ENCODE results near the gene DPY19L3.
"Not testable (repeated sequence)": the region's sequence is repeated elsewhere in the genome, so short reads cannot be mapped to it uniquely, and the experiment has no call there.

Gene DPY19L3

GRCh38 chr19:32397671-32398101 lies 7.9 kb upstream of the DPY19L3 start:
- DNase-seq = no peak

- no peak for DNase-seq
Measured at GRCh38 chr19:32401992-32402391, 3.6 kb upstream of the DPY19L3 start.

- DNase-seq = no peak
Measured at GRCh38 chr19:32403291-32403995, 2.1 kb upstream of the DPY19L3 start.

- no peak for DNase-seq
Measured at GRCh38 chr19:32404213-32404932, 1.2 kb upstream of the DPY19L3 start.

- DNase-seq = no peak
Measured at GRCh38 chr19:32404933-32405430, 588 bp upstream of the DPY19L3 start.

- DNase-seq = no peak
Measured at GRCh38 chr19:32406161-32407003, 812 bp downstream of the DPY19L3 start.

GRCh38 chr19:32407004-32407992 lies 1.7 kb downstream of the DPY19L3 start:
- DNase-seq = no peak

GRCh38 chr19:32415246-32415645 lies 9.7 kb downstream of the DPY19L3 start:
- no peak for DNase-seq

GRCh38 chr19:32415669-32416068 lies 10.1 kb downstream of the DPY19L3 start:
- DNase-seq = no peak

- no peak for DNase-seq
Measured at GRCh38 chr19:32416749-32417456, 11.3 kb downstream of the DPY19L3 start.

- DNase-seq = no peak
Measured at GRCh38 chr19:32418155-32418554, 12.6 kb downstream of the DPY19L3 start.

- DNase-seq = no peak
Measured at GRCh38 chr19:32421589-32422361, 16.2 kb downstream of the DPY19L3 start.

GRCh38 chr19:32422435-32422834 lies 16.9 kb downstream of the DPY19L3 start:
- DNase-seq = no peak

- not testable (repeated sequence) for DNase-seq
Measured at GRCh38 chr19:32423944-32424343, 18.4 kb downstream of the DPY19L3 start.

- no peak for DNase-seq
Measured at GRCh38 chr19:32427536-32427935, 22.0 kb downstream of the DPY19L3 start.

- no peak for DNase-seq
Measured at GRCh38 chr19:32436692-32437091, 31.1 kb downstream of the DPY19L3 start.

GRCh38 chr19:32437096-32437495 lies 31.5 kb downstream of the DPY19L3 start:
- no peak for DNase-seq

- no peak for DNase-seq
Measured at GRCh38 chr19:32438751-32439150, 33.2 kb downstream of the DPY19L3 start.

- DNase-seq = no peak
Measured at GRCh38 chr19:32442650-32443049, 37.1 kb downstream of the DPY19L3 start.

- not testable (repeated sequence) for DNase-seq
Measured at GRCh38 chr19:32447534-32447933, 42.0 kb downstream of the DPY19L3 start.

- DNase-seq = no peak
Measured at GRCh38 chr19:32448026-32448425, 42.5 kb downstream of the DPY19L3 start.

All from activated effector memory CD4-positive, alpha-beta T cell treated with Interleukin-2 at 50 U/mL for 16 hours (primary cell).